Activated T-cell treated with anti-CD3 and anti-CD28 coated beads for 4 hours (primary cell): ENCODE data around the gene CXCR4.

Experiments used
- DNase-seq: peaks from one replicate; pipeline ENCODE4 v3.0.0-alpha.2; 2020

CXCR4 gene

GRCh38 chr2:136117909-136118818 lies at the start of gene CXCR4:
Gene CXCR4, minus strand, starts transcription at chr2:136118149. Its CDS starts 89 bp downstream, at chr2:136118060.
- DNase-seq, result peak; percentile 74

GRCh38 chr2:136164280-136164776 lies 46.4 kb upstream of the CXCR4 start:
- no peak for DNase-seq

- DNase-seq, result no peak
Measured at GRCh38 chr2:136162438-136162837, 44.5 kb upstream of the CXCR4 start.

GRCh38 chr2:136156411-136156810 lies 38.5 kb upstream of the CXCR4 start:
- DNase-seq, result no peak

- DNase-seq, result no peak
Measured at GRCh38 chr2:136154384-136154783, 36.4 kb upstream of the CXCR4 start.

- DNase-seq, result no peak
Measured at GRCh38 chr2:136151021-136151971, 33.3 kb upstream of the CXCR4 start.

GRCh38 chr2:136149011-136149410 lies 31.1 kb upstream of the CXCR4 start:
- DNase-seq, result no peak

GRCh38 chr2:136146564-136146963 lies 28.6 kb upstream of the CXCR4 start:
- no peak for DNase-seq

- DNase-seq, result no peak
Measured at GRCh38 chr2:136143603-136144451, 25.9 kb upstream of the CXCR4 start.

GRCh38 chr2:136141510-136142149 lies 23.7 kb upstream of the CXCR4 start:
- no peak for DNase-seq

- no peak for DNase-seq
Measured at GRCh38 chr2:136139631-136140030, 21.7 kb upstream of the CXCR4 start.

GRCh38 chr2:136137982-136138381 lies 20.0 kb upstream of the CXCR4 start:
- DNase-seq, result no peak

- no peak for DNase-seq
Measured at GRCh38 chr2:136136931-136137330, 19.0 kb upstream of the CXCR4 start.

GRCh38 chr2:136135921-136136906 lies 18.3 kb upstream of the CXCR4 start:
- peak; percentile 52 for DNase-seq

GRCh38 chr2:136135462-136135861 lies 17.5 kb upstream of the CXCR4 start:
- DNase-seq, result no peak

GRCh38 chr2:136134126-136134525 lies 16.2 kb upstream of the CXCR4 start:
- DNase-seq, result peak; percentile 26

- no peak for DNase-seq
Measured at GRCh38 chr2:136133586-136133985, 15.6 kb upstream of the CXCR4 start.

GRCh38 chr2:136133176-136133575 lies 15.2 kb upstream of the CXCR4 start:
- DNase-seq, result no peak

GRCh38 chr2:136132825-136133155 lies 14.8 kb upstream of the CXCR4 start:
- DNase-seq, result no peak

GRCh38 chr2:136131961-136132824 lies 14.2 kb upstream of the CXCR4 start:
- DNase-seq, result peak; percentile 28
